HepG2 (cell line): Measurements from ENCODE around the gene ABHD2. TPM values are rescaled to one million over a fixed set of nuclear protein-coding genes. Genes with fewer than 3 reads are reported as not detected.

ENCODE experiments used
- AGO1 ChIP-seq: fragments of 200-400 bp; formaldehyde crosslinking; IDR thresholded peaks from 2 replicates; pipeline ENCODE4 v1.6.1; 2017; ENCODE audit warnings: mild to moderate bottlenecking, low read depth, low read length, moderate library complexity; ENCODE audit not compliant: poor library complexity, severe bottlenecking
- AGO2 ChIP-seq: fragments of 200-400 bp; formaldehyde crosslinking; optimal IDR thresholded peaks from 2 replicates; pipeline ENCODE3; 2017; ENCODE audit warnings: mild to moderate bottlenecking, low read depth, low read length, moderate library complexity
- ATF3 ChIP-seq: sonication (generic); formaldehyde crosslinking; IDR thresholded peaks from 2 replicates; pipeline ENCODE4 v1.4.0; 2020; ENCODE audit warnings: missing genetic modification reagents
- CEBPG ChIP-seq: IDR thresholded peaks from 2 replicates; pipeline ENCODE4 v1.6.1; 2016
- FLYWCH1 ChIP-seq: sonication (generic); formaldehyde crosslinking; IDR thresholded peaks from 2 replicates; pipeline ENCODE4 v1.8.1; 2023; ENCODE audit warnings: mild to moderate bottlenecking, missing genetic modification reagents
- GATA4 ChIP-seq: sonication (generic); IDR thresholded peaks from 2 replicates; pipeline ENCODE4 v1.6.1; 2016; ENCODE audit warnings: antibody characterized with exemption, low read depth, borderline replicate concordance
- KAT8 ChIP-seq: IDR thresholded peaks from 2 replicates; pipeline ENCODE4 v1.6.1; 2016; ENCODE audit warnings: missing genetic modification reagents, missing compliant biosample characterization
- KDM2A ChIP-seq: sonication (generic); formaldehyde crosslinking; IDR thresholded peaks from 2 replicates; pipeline ENCODE4 v1.4.0; 2020; ENCODE audit warnings: low read depth, missing genetic modification reagents, borderline replicate concordance
- MED1 ChIP-seq: sonication (generic); formaldehyde crosslinking; IDR thresholded peaks from 2 replicates; pipeline ENCODE4 v1.4.0; 2020; ENCODE audit warnings: missing genetic modification reagents
- MYPOP ChIP-seq: sonication (generic); formaldehyde crosslinking; IDR thresholded peaks from 2 replicates; pipeline ENCODE4 v1.8.1; 2023; ENCODE audit warnings: mild to moderate bottlenecking, moderate library complexity, missing genetic modification reagents
- NCOA1 ChIP-seq: sonication (generic); formaldehyde crosslinking; IDR thresholded peaks from 2 replicates; pipeline ENCODE4 v1.9.0; 2021; ENCODE audit warnings: missing genetic modification reagents
- PATZ1 ChIP-seq: sonication (generic); formaldehyde crosslinking; IDR thresholded peaks from 2 replicates; pipeline ENCODE4 v1.4.0; 2020; ENCODE audit warnings: missing genetic modification reagents
- RAD51 ChIP-seq: fragments of 450-650 bp; IDR thresholded peaks from 2 replicates; pipeline ENCODE4 v1.6.1; 2016; ENCODE audit warnings: borderline replicate concordance
- SP4 ChIP-seq: sonication (generic); formaldehyde crosslinking; IDR thresholded peaks from 2 replicates; pipeline ENCODE4 v1.8.1; 2023; ENCODE audit warnings: mild to moderate bottlenecking, missing genetic modification reagents
- TEAD3 ChIP-seq: optimal IDR thresholded peaks from 2 replicates; pipeline ENCODE3; 2016; ENCODE audit warnings: borderline replicate concordance
- THAP11 ChIP-seq: IDR thresholded peaks from 2 replicates; pipeline ENCODE4 v1.6.1; 2016; ENCODE audit warnings: missing biosample characterization, missing genetic modification reagents
- XRCC5 ChIP-seq: fragments of 200-400 bp; formaldehyde crosslinking; optimal IDR thresholded peaks from 2 replicates; pipeline ENCODE3; 2017; ENCODE audit warnings: mild to moderate bottlenecking, low read length
- ZBTB33 ChIP-seq: sonication (generic); formaldehyde crosslinking; IDR thresholded peaks from 2 replicates; pipeline ENCODE4 v1.4.0; 2020; ENCODE audit warnings: missing genetic modification reagents
- ZFP36 ChIP-seq: fragments of 150-350 bp; IDR thresholded peaks from 2 replicates; pipeline ENCODE4 v1.6.1; 2018; ENCODE audit warnings: borderline replicate concordance, low read length, low read depth; ENCODE audit not compliant: partially characterized antibody
- ZNF484 ChIP-seq: sonication (generic); formaldehyde crosslinking; IDR thresholded peaks from 2 replicates; pipeline ENCODE4 v1.5.1; 2020; ENCODE audit warnings: mild to moderate bottlenecking, low read depth, missing genetic modification reagents, borderline replicate concordance
- ZNF772 ChIP-seq: sonication (generic); formaldehyde crosslinking; IDR thresholded peaks from 2 replicates; pipeline ENCODE4 v1.5.0; 2020; ENCODE audit warnings: mild to moderate bottlenecking, missing genetic modification reagents
- ZSCAN9 ChIP-seq: IDR thresholded peaks from 2 replicates; pipeline ENCODE4 v1.6.1; 2016; ENCODE audit warnings: borderline replicate concordance
- polyA plus RNA-seq, 8 experiments: library from polyadenylated mRNA; depleted of rRNA in 3 of 8; stranded (reverse) in 7 of 8; unstranded in 1 of 8; fragments of >200 nt; fragmentation: Illumina TruSeq in 4 of 8; extraction: Trizol in 4 of 8; gene quantifications; 2 replicates each; pipeline versions ENCODE4 v1.2.1 to v1.2.3, GENCODE V29; 2011 to 2016; ENCODE audit warnings: low read depth in 4 of 8, missing spikeins in 1 of 8, mixed read lengths in 1 of 8; ENCODE audit not compliant: insufficient read depth in 1 of 8
- total RNA-seq, 5 experiments: library from RNA; depleted of rRNA; stranded (reverse); fragments of >200 nt; fragmentation: Illumina TruSeq; extraction: Trizol; gene quantifications; 2 replicates each; pipeline ENCODE4 v1.2.3, GENCODE V29; 2016; ENCODE audit warnings: low read depth in 1 of 5
- TF ChIP-seq, protein P1 (sequence below): sonication (generic); formaldehyde crosslinking; IDR thresholded peaks from 2 replicates; pipeline ENCODE4 v1.4.0; 2020; ENCODE audit warnings: missing genetic modification reagents, borderline replicate concordance
- TF ChIP-seq, protein P2 (sequence below): IDR thresholded peaks from 2 replicates; pipeline ENCODE4 v1.6.1; 2012; ENCODE audit warnings: inconsistent platforms

The ABHD2 gene
- total and polyA plus RNA-seq, 2 of the 13 experiments (the other 11 are each of a cell fraction or from before 2014, with no cell fraction given), result 14.8 to 22.4 TPM

- TF ChIP-seq THAP11 (CRISPR knock-in tag) (peak; percentile 29; the same call in 1 of the 2 replicates), SP4 (CRISPR knock-in tag) (no peak), TEAD3 (peak; percentile 90), XRCC5 (peak; percentile 74), ZBTB33 (peak; percentile 68; the same call in 1 of the 2 replicates), KAT8 (CRISPR knock-in tag) (0 out of 2 replicates have a peak, but pooled peaks have one; percentile 27), NCOA1 (CRISPR knock-in tag) (peak; percentile 60; the same call in 1 of the 2 replicates), AGO2 (no peak), ZSCAN9 (CRISPR knock-in tag) (peak; percentile 68; the same call in 1 of the 2 replicates), KDM2A (CRISPR knock-in tag) (0 out of 2 replicates have a peak, but pooled peaks have one; percentile 40), ZNF772 (peak; percentile 54; the same call in 1 of the 2 replicates), ATF3 (no peak), MED1 (CRISPR knock-in tag) (0 out of 2 replicates have a peak, but pooled peaks have one; percentile 11), PATZ1 (CRISPR knock-in tag) (0 out of 2 replicates have a peak, but pooled peaks have one; percentile 52), MYPOP (no peak), GATA4 (no peak), ZFP36 (peak; percentile 16), AGO1 (no peak), ZNF484 (CRISPR knock-in tag) (no peak), FLYWCH1 (CRISPR knock-in tag) (no peak), RAD51 (no peak), CEBPG (0 out of 2 replicates have a peak, but pooled peaks have one; percentile 13)
- TF ChIP-seq, protein P1, sequence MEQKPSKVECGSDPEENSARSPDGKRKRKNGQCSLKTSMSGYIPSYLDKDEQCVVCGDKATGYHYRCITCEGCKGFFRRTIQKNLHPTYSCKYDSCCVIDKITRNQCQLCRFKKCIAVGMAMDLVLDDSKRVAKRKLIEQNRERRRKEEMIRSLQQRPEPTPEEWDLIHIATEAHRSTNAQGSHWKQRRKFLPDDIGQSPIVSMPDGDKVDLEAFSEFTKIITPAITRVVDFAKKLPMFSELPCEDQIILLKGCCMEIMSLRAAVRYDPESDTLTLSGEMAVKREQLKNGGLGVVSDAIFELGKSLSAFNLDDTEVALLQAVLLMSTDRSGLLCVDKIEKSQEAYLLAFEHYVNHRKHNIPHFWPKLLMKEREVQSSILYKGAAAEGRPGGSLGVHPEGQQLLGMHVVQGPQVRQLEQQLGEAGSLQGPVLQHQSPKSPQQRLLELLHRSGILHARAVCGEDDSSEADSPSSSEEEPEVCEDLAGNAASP, result peak; percentile 24; the same call in 1 of the 2 replicates
- TF ChIP-seq, protein P2, sequence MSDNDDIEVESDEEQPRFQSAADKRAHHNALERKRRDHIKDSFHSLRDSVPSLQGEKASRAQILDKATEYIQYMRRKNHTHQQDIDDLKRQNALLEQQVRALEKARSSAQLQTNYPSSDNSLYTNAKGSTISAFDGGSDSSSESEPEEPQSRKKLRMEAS, result peak; percentile 28; the same call in 1 of the 2 replicates
Measured at GRCh38 chr15:89057506-89058133, 30.6 kb upstream of the ABHD2 start (continued).
